VCaP (cell line): Measurements from ENCODE around the gene PTGES.

Source experiments
- H3K27ac ChIP-seq: fragments of 450-650 bp; 2 replicates; pipeline ENCODE4 v1.5.1; 2017
- TF ChIP-seq, protein P1 (sequence below): fragments of 450-650 bp; conservative IDR thresholded peaks from 2 replicates; pipeline ENCODE4 v1.5.1; 2017; ENCODE audit warnings: mild to moderate bottlenecking, moderate library complexity

Gene PTGES

DNA sequence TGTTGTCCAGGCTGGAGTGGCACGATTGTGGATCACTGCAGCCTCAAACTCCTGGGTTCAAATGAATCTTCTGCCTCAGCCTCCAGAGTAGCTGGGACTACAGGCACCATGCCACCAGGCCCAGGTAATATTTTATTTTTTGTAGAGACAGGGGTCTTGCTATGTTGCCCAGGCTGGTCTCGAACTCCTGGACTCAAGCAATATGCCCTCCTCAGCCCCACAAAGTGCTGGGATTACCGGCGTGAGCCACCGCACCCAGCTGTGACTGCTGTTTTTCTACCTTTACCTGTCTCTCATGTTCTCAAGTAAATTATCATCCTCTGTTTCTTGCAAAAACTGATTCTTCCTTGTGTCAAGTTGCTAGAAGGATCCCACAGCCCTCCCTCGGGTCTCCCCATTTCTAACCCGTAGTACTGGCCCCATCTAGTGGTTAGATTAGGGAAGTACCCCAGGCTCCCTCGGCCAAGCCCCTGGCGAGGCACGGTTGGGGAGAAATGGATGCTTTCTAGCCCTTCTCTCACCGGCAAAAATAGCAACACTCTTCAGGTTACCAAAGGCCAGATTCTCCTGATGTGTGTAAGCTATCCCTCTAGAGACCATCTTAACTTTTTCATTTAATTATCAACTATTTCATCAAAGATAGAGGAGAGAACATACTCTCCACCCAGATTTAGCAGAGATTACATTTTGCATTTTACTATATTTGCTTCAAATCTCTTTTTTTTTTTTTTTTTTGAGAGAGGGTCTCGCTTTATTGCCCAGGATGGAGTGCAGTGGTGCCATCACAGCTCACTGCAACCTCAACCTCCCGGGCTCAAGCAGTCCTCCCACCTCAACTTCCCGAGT is 30.9 kb upstream of the PTGES start:
- H3K27ac ChIP-seq = no peak overlapping the region
- TF ChIP-seq, protein P1, sequence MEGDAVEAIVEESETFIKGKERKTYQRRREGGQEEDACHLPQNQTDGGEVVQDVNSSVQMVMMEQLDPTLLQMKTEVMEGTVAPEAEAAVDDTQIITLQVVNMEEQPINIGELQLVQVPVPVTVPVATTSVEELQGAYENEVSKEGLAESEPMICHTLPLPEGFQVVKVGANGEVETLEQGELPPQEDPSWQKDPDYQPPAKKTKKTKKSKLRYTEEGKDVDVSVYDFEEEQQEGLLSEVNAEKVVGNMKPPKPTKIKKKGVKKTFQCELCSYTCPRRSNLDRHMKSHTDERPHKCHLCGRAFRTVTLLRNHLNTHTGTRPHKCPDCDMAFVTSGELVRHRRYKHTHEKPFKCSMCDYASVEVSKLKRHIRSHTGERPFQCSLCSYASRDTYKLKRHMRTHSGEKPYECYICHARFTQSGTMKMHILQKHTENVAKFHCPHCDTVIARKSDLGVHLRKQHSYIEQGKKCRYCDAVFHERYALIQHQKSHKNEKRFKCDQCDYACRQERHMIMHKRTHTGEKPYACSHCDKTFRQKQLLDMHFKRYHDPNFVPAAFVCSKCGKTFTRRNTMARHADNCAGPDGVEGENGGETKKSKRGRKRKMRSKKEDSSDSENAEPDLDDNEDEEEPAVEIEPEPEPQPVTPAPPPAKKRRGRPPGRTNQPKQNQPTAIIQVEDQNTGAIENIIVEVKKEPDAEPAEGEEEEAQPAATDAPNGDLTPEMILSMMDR = peak; percentile 94

DNA sequence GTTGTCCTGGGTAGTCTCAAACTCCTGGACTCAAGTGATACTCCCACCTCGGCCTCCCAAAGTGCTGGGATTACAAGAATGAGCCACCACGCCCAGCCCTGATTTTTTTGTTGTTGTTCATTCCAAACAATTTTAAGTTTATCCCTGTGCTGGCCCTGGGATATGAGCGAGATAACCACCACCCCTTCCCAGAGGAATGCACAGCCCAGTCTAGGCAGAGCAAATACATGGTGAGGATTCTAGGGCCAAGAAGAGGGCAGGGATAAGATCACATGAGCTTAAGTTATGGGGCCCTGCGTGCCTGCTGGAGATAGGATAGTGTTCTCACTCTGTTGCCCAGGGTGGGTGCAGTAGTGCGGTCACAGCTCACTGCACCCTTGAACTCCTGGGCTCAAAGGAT is 29.1 kb upstream of the PTGES start:
- H3K27ac ChIP-seq = no peak overlapping the region
- TF ChIP-seq, protein P1 = no peak

DNA sequence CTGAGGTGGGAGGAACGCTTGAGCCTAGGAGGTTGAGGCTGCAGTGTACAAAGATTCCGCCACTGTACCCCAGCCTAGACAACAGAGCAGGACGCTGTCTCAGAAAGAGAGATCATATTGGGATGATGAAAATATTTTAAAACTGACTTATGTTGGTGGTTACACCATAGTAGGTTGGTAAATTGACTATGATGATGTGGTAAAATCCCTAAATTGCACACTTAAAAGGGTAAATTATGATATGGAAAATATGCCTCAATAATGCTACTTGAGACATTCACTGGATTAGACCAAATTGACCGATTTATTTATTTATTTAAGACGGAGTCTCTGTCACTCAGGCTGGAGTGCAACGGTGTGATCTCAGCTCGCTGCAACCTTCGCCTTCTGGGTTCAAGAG is 28.3 kb upstream of the PTGES start:
- TF ChIP-seq, protein P1 = no peak
- H3K27ac ChIP-seq = no peak overlapping the region

DNA sequence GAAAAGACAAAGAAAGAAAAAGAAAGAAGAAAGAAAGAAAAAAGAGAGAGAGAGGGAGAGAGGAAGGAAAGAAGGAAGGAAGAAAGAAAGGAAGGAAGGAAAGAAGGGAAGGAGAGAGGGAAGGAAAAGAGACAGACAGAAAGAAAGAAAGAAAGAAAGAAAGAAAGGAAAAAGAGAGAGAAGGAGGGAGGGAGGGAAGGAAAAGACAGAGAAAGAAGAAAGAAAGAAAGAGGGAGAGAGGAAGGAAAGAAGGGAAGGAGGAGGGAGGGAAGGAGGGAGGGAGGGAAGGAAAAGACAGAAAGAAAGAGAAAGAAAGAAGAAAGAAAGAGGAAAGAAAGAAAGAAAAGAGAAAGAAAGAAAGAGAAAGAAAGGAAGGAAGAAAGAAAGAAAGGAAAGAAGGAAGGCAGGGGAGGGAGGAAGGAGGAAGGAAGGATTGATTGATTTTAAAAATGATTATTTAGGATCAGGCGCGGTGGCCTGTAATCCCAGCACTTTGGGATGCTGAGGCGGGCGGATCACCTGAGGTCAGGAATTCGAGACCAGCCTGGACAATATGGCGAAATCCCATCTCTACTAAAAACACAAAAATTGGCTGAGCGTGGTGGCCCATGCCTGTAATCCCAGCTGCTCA is 26.8 kb upstream of the PTGES start:
- no peak overlapping the region for H3K27ac ChIP-seq
- TF ChIP-seq, protein P1 = no peak

DNA sequence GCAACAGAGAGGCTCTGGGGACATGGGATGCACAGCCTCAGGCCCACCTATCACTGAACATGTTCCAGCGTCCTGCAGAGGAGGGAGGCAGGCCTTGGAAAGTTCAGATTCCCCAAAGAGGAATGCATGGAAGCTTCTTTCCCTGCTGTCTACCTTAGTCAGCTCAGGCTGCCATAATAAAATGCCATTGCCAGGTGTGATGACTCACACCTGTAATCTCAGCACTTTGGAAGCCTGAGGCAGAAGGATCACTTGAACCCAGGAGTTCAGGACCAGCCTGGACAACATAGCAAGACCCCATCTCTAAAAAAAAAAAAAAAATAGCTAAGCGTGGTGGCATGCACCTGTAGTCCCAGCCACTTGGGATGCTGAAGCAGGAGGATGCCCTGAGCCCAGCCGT is 25.6 kb upstream of the PTGES start:
- TF ChIP-seq, protein P1 = no peak
- no peak overlapping the region for H3K27ac ChIP-seq

DNA sequence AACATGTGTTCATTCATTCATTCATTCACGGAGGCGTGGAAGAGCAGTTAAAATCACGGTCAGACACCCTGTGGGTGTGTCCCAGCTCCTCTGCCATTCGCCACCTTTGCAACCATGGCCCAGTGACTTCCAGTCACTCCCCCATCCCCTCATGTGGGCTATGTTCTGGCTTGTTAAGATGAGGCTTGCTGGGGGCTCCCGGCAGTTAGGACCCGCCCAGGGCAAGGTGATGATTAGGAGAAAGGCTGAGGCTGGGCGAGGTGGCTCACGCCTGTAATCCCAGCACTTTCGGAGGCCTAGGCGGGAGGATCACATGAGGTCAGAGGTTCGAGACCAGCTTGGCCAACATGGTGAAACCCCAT is 24.9 kb upstream of the PTGES start:
- TF ChIP-seq, protein P1 = no peak
- H3K27ac ChIP-seq = no peak overlapping the region

DNA sequence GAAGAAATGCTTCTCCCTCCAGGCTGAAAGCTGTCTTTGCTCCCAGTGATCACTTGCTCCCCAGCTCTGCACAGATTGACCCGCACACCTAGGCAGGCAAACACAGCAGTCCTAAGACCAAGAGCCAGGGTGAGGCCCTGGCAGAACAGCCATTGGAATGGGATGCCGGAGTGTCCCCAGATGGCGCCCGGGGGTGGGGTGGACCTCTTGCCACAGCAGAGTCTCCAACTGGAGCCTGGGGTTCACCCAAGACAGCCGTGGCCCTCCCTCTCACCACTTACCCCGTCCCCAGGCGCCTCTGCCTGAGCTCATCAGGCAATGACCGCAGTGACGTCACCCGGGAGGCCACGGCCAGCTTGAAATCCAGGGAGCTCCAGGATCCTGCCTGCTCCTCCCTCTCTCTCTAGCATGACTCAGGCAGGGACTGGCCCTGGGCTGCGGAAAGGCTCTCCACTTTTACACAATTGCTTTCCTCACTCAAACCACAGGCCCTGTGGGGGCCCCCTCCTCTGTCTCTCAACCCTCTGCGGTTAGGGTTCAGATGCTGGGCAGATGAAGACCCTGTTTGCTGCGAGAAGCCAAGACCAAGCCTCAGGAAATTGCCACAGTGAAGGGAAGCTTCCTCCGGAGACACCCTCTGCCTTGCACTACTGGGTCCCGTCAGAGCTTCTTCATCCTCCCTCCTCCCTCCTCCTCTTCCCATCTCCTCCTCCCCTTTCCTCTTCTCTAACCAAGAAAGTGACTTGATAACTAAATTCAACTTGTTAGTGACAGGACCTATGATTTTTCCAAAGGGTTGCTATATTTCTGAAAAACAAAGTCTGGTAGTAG is 24.3 kb upstream of the PTGES start:
- TF ChIP-seq, protein P1 = no peak
- H3K27ac ChIP-seq = no peak overlapping the region
